Heart right ventricle (tissue), 16 donors: ENCODE results near the gene NRIP1. TPM values are rescaled to one million over a fixed set of nuclear protein-coding genes. Genes with fewer than 3 reads are reported as not detected.
A peak's percentile ranks its signal among the peaks of the same experiment; 100 is the strongest.

Source experiments
- ATAC-seq, 8 donors: fragments of 200-7000 bp; cut with Tn5 transposase; one replicate each; pipeline ENCODE4 v1.9.1; 2020; ENCODE audit warnings: mild to moderate bottlenecking in 8 of 8, moderate library complexity in 8 of 8, moderate number of reproducible peaks in 1 of 8
- DNase-seq, 2 donors: peaks; one replicate each; pipeline ENCODE4 v3.0.0-alpha.2; 2020
- H3K27ac ChIP-seq, 10 donors: fragments of 200-600 bp; sonication (generic) in 2 of 10; one replicate each; pipeline versions ENCODE4 v1.5.0 to v1.8.0; 2020 to 2022; ENCODE audit warnings: mild to moderate bottlenecking in 3 of 10
- H3K27me3 ChIP-seq, 7 donors: fragments of 200-600 bp; one replicate each; pipeline ENCODE4 v1.8.0; 2021 to 2022; ENCODE audit warnings: mild to moderate bottlenecking in 2 of 7
- H3K36me3 ChIP-seq, 9 donors: fragments of 200-600 bp; sonication (generic) in 1 of 9; one replicate each; pipeline versions ENCODE4 v1.5.0 to v1.8.0; 2020 to 2022; ENCODE audit warnings: mild to moderate bottlenecking in 2 of 9
- H3K4me1 ChIP-seq, 9 donors: fragments of 200-600 bp; sonication (generic) in 1 of 9; one replicate each; pipeline versions ENCODE4 v1.5.0 to v1.8.0; 2020 to 2022; ENCODE audit warnings: mild to moderate bottlenecking in 4 of 9
- H3K4me3 ChIP-seq, 10 donors: fragments of 200-600 bp; sonication (generic) in 2 of 10; one replicate each; pipeline versions ENCODE4 v1.5.0 to v1.8.0; 2020 to 2022; ENCODE audit warnings: mild to moderate bottlenecking in 7 of 10, moderate library complexity in 2 of 10
- H3K9me3 ChIP-seq, 11 donors: fragments of 200-600 bp in 10 of 11; sonication (generic) in 2 of 11; one replicate each; pipeline versions ENCODE4 v1.5.0 to v1.8.0; 2013 to 2022; ENCODE audit warnings: mild to moderate bottlenecking in 2 of 11, control low read depth in 1 of 11, moderate library complexity in 1 of 11
- CTCF ChIP-seq, 9 donors: fragments of 200-600 bp; sonication (generic) in 2 of 9; IDR thresholded peaks; one replicate each; pipeline versions ENCODE4 v1.5.0 to v1.8.0; 2021 to 2022; ENCODE audit warnings: antibody characterized with exemption in 9 of 9, mild to moderate bottlenecking in 5 of 9, moderate library complexity in 1 of 9
- WGBS, 2 donors: extraction: QIAGEN DNeasy Blood & Tissue Kit; methylation state at CpG; one replicate each; pipeline ENCODE4 v1.1.7; 2013; ENCODE audit warnings: inconsistent platforms in 1 of 2; 5-methylcytosine and 5-hydroxymethylcytosine counted together
- intact Hi-C, 10 donors: fragments of 100-400 bp; cut with DNase I; formaldehyde crosslinking; loops; one replicate each; pipeline versions ENCODE4 v1.11.1 to v1.14.2; 2022
- polyA plus RNA-seq, 2 donors: library from polyadenylated mRNA; stranded (reverse); fragments of 200-250 nt; gene quantifications; one replicate each; pipeline ENCODE4 v1.2.3, GENCODE V29; 2013
- total RNA-seq, 10 donors: library from RNA; stranded (reverse); fragmentation: NEBNext Ultra II Directional in 3 of 10; extraction: Animal tissue kit (Norgen Biotek cat#: 25700) in 3 of 10; gene quantifications; one replicate each; pipeline versions ENCODE4 v1.2.1 to v1.2.4, GENCODE V29; 2021 to 2023
- donor health status: Arrhythmogenic right ventricular cardiomyopathy.
- donor health status: ischemic (EF 13 %, LVEDD 7.1; RV severe dilation, severe dysfunction).
- donor health status: healthy with polysubstance abuse.
- donor health status: DM: no; HTN: yes; CAD: no.
- donor health status: DM: no; HTN: no; CAD: no.
- donor health status: ischemic (EF 25% LVEDD 6.9; RV normal size, moderate dysfunction).
- donor health status: ischemic (EF 25% LVEDD 5.7; RV mildly dilated, moderate dysfunction).
- donor health status: healthy.
- donor health status: DM: yes; HTN: yes; CAD: no.
- donor health status: Ischemic cardiomyopathy.
- donor health status: ischemic (EF 35%, LVEDD 5.7; RV mildly dilated, moderate dysfunction).
- donor health status: nonischemic (EF 11% LVEDD 7.7; RV severe dilation, severe dysfunction).
- donor health status: DM: yes; HTN: yes; CAD: no.
- donor health status: PGD.
- donor health status: ischemic (EF 29% LVEDD 5.4; RV normal size, mild dysfunction).
- donor health status: nonischemic (EF 23%, LVEDD 6.1; RV moderate dilation, normal function).

Gene NRIP1
- total and polyA plus RNA-seq, 12 donors: 3.2 to 40.3 (median 17.4) TPM

GRCh38 chr21:14922980-14923379, 141.8 kb downstream of the NRIP1 start:
- Histone ChIP-seq H3K27me3 (no peaks in the 10 kb centered on the region), H3K4me3 (no peak overlapping the region), H3K9me3 (no peaks in the 10 kb centered on the region), H3K36me3 (no peaks in the 10 kb centered on the region), H3K27ac (no peak overlapping the region), H3K4me1 (no peaks in the 10 kb centered on the region)
- ATAC-seq: no peak
- 52 to 71% methylated on average over 1 of the region's 1 CpG for WGBS, 2 donors
- intact Hi-C loops: no loop called here
- DNase-seq: no peak
- TF ChIP-seq CTCF (IDR thresholded peaks at IDR 0.05): no peak

- peak in 1 of 8 donors; percentile 27 for ATAC-seq
- intact Hi-C loops: no loop called here
- peak overlapping the region in 4 of 10 donors; percentile 2 to 11 (median 7) for H3K4me3 ChIP-seq
Measured at GRCh38 chr21:14918527-14918926, 146.3 kb downstream of the NRIP1 start.

GRCh38 chr21:14917762-14918161, 147.0 kb downstream of the NRIP1 start:
- H3K27me3 ChIP-seq: no peaks in the 10 kb centered on the region
- DNase-seq (no peak), ATAC-seq (no peak)
- H3K27ac ChIP-seq: no peak overlapping the region
- WGBS, 2 donors: 67 to 68% methylated on average over 2 of the region's 2 CpGs
- H3K36me3 ChIP-seq: no peaks in the 10 kb centered on the region
- H3K9me3 ChIP-seq: no peaks in the 10 kb centered on the region
- peak overlapping the region in 1 of 10 donors; percentile 11 for H3K4me3 ChIP-seq
- no peaks in the 10 kb centered on the region for H3K4me1 ChIP-seq
- TF ChIP-seq CTCF (IDR thresholded peaks at IDR 0.05): no peak
- intact Hi-C loops: no loop called here

More at GRCh38 chr21:14918527-14918926, 146.3 kb downstream of the NRIP1 start:
- no peaks in the 10 kb centered on the region for H3K4me1 ChIP-seq
- WGBS, 2 donors: 72 to 76% methylated on average over 5 of the region's 5 CpGs
- DNase-seq: no peak
- H3K27ac ChIP-seq: no peak overlapping the region
- no peaks in the 10 kb centered on the region for H3K27me3 ChIP-seq
- no peak for TF ChIP-seq CTCF (IDR thresholded peaks at IDR 0.05)
- H3K9me3 ChIP-seq: no peaks in the 10 kb centered on the region
- H3K36me3 ChIP-seq: no peaks in the 10 kb centered on the region

- H3K27me3 ChIP-seq: no peaks in the 10 kb centered on the region
- no peak overlapping the region for H3K4me3 ChIP-seq
- ATAC-seq: no peak
- H3K9me3 ChIP-seq: no peaks in the 10 kb centered on the region
- H3K4me1 ChIP-seq: no peaks in the 10 kb centered on the region
- no peak for DNase-seq
- no peak overlapping the region for H3K27ac ChIP-seq
- intact Hi-C loops: no loop called here
- 61 to 68% methylated on average over 3 of the region's 3 CpGs for WGBS, 2 donors
- no peaks in the 10 kb centered on the region for H3K36me3 ChIP-seq
- no peak for TF ChIP-seq CTCF (IDR thresholded peaks at IDR 0.05)
Measured at GRCh38 chr21:14916676-14917141, 148.1 kb downstream of the NRIP1 start.
